HG02840 (cell line): ENCODE data around the gene ATXN2.

ENCODE experiments used
- ATAC-seq: cut with Tn5 transposase; IDR thresholded peaks from one replicate; pipeline ENCODE4 v1.9.1; 2021; ENCODE audit warnings: mild to moderate bottlenecking, moderate library complexity, moderate number of reproducible peaks; ENCODE audit not compliant: unreplicated experiment, low FRiP score

The ATXN2 gene

GRCh38 chr12:111443086-111443485 lies 156.0 kb downstream of the ATXN2 start:
- no peak for ATAC-seq

DNA sequence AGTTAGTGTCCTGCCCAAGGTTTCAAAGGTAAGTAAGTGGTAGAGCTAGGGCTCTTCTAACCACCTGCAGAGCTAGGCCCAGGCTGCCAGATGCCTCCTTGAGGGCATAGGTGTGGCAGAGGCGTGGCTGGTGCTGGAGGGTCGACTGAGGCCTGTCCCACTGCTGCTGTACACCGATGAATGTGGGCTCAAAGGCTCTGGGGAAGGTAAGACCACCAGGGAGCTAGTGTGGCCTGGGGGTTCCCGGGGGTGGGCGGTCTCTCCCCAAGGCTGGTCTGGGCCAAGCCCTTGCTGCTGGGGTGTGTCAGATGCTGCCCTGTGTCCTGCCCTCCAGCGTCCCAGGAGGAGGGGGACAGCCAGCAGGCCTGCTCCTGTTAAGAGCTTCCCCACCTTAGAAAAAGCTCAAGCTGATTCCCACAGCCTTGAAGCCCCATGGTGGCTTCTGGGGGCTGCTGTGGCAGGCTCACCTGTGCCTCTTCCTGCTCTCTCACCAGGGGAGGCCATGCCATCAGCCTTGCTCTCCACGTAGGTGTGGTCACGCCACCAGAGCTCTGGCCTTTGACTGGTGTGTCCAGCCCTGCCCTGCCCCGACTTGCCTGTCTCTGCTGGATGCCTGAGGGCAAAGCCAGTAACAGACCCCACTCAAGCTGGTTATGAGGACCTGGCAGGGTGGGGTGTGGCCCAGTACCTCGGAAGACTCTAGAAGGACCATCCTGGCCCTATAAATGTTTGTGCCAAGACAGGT lies 156.6 kb downstream of the ATXN2 start:
- ATAC-seq = no peak

DNA sequence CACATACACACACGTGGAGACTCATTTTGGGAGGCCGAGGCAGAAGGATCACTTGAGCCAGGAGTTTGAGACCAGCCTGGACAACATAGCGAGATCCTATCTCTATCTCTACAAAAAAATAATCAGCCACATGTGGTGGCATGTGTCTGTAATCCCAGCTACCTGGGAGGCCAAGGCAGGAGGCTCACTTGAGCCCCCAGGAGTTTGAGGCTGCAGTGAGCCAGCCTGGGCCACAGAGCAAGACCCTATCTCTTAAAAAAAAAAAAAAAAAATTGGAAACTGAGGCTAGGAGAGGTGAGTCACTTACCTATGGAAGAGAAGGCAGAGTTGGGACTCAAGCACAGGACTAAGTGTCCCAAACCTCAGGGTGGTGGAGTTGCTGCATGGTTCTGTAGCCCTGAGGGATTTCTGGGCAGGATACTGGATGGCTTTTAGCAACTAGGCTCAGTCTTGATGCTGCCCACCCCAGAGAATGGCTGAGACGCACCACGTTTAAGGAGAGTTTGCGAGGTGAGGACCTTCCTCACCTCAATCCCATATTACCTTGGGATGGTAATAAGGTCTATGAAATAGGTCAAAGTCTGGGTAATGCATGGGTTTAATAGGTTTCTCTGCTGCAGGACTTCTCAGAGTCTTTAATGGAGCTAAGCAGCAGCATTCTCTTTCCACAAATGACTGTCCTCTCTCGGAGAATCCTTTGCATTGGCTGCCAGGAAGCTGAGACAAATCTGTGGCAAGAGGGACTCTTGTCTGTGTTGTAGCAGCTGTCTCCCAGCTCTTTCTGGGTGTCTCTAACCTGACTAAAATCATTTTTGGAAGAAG lies 157.8 kb downstream of the ATXN2 start:
- no peak for ATAC-seq

- ATAC-seq = no peak
Observed at GRCh38 chr12:111440631-111441030, 158.5 kb downstream of the ATXN2 start.

- no peak for ATAC-seq
Observed at GRCh38 chr12:111440152-111440551, 159.0 kb downstream of the ATXN2 start.

DNA sequence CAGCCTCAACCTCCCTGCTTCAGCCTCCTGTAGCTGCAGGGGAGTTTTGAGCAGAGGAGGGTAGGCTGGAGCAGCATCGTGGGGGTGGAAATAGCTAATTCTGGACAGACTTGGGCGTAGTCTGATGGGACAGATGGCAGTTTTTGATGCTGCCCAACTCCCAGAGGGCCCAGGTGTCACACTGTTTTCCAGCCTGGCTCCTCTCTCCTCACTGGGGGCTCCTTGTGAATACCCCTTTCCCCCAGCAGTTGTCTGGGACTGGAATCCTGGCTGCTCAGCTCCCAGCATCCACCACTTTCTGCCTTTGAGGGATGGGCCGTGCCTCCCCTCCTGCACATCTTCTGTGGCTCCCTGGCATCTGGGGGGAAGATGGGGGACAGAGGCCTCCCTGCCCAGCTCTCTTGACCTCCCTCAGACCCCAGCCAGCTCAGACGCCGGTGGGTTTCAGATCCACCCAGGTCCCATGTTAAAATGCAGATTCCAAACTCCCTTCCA lies 159.4 kb downstream of the ATXN2 start:
- ATAC-seq = no peak

GRCh38 chr12:111438481-111438880 lies 160.6 kb downstream of the ATXN2 start:
- no peak for ATAC-seq

- no peak for ATAC-seq
Observed at GRCh38 chr12:111437816-111438454, 161.2 kb downstream of the ATXN2 start.

- no peak for ATAC-seq
Observed at GRCh38 chr12:111436811-111437210, 162.3 kb downstream of the ATXN2 start.

DNA sequence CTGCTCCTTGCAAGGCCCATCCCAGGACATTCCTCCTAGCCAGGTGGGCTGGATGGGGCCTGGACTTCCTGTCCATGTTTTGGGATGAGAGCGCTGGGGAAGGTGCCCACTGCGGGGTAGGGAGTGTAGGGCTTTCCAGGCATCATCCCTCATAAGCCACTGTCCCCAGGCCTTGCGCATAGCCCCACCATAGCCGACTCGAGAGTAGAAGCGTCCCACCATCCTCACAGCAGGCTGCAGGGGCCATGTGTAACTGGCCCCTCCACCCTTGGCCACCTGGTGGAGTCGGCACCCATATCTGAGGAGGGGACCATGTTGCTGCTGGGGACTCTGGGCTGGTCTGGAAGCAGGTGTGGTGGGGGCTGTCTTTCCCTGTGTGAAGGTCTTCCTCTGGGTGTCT lies 162.8 kb downstream of the ATXN2 start:
- no peak for ATAC-seq

- no peak for ATAC-seq
Observed at GRCh38 chr12:111435661-111436201, 163.4 kb downstream of the ATXN2 start.

DNA sequence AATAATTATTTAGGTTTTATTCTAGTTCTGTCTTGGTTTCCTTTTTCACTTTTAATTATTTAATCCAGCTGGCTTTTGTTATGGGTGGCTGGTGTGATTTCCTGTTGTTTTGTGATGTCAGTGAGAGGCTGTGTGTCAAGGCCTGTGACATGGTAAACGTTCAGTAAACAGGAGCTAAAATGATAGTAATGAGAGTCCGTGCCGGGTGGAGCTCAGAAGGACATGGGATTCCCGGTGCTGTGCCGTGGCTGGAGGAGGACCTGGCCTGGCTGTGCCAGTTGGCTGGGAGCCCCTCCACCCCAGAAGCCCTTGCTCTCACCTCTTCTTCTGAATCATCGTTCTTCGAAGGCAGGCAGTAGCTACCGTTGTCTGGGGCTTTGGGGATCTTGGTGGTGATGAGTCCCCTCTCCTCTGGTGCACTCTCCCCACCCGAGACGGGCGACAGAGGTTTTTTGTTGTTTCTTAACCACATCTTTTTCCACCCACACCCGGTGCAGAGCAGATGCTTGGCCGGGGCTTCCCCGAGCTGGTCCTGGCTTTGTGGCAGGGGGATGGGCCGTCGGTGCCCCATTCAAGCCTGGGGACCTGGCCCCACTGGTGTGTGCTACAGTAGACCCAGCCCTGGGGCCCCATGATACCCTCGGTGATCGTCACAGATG lies 164.3 kb downstream of the ATXN2 start:
- peak; percentile 53 for ATAC-seq

DNA sequence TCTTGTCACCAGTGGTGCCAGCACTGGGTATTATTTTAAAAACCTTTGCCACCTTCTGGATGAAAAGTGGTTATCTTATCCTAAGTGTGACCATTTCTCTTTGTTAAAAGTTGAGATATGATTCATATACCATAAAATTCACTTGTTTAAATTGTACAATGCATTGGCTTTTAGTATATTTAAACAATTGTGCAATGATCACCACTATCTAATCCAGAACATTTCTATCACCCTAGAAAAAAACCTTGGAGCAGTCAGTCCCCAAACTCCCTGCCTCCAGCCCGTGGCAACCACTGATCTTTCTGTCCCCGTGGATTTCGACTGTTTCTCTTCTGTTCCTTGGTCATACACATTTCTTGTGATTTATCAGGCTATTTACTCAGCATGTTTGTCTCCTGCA lies 165.1 kb downstream of the ATXN2 start:
- no peak for ATAC-seq

DNA sequence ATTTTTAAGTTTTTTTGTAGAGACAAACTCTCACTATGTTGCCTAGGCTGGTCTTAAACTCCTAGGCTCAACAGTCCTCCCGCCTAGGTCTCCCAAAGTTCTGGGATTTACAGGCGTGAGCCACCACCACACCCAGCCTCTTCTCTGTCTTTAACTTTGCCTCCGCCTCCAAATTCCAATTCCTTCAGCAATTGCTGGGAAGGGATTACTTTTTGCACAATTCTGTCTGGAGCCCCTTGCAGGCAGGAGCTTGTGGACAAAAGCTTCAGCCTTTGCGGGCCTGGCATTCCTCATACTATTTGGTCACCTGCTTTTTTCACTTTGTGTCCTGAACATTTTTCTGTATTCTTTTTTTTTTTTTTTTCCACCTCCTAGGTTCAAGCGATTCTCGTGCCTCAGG lies 167.3 kb downstream of the ATXN2 start:
- ATAC-seq = no peak

DNA sequence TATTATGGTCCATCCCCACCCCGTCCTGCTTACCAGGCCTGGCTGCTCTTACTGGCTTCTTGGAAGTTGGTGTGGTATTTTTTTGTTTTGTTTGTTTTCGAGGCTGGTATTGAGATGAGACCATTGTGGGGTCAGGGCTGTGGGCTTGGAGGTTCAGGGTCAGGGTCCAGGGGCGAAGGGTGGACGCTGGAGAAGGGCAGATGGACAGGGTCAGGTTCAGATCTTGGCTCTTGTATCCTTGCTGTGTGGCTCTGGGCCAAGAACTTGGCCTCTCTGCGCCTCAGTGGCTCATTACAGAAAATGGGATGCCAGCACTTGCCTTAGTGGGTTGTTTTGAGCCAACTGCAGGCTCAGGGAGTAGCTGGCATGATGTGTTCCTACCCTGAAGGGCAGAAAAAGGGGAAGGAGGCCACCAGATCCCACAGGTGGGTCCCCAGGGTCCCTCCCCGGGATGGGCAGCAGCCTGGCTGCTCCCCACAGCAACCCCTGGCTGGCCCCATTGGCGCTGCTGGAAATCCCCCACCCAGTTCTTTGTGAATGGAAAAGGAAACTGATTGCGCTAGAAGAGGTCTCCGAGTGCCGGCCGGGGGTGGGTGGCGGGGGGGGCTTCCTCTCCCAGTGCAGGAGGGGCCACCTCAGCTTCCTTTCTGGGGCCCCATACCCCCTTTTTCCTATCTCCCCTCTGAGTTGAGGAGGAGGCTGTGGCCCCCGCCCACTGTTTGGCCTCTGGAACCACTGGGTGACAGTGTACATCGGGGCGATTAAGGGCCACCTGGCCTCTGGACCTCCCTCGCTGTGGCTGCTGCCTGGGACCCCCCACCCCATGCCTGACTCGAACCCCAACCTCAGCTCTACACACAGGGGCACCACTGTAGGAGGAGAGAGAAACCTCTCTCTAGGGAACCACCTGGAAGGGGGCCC lies 168.4 kb downstream of the ATXN2 start:
- ATAC-seq = no peak

- ATAC-seq = no peak
Observed at GRCh38 chr12:111429828-111430432, 169.2 kb downstream of the ATXN2 start.

GRCh38 chr12:111428728-111429175 lies 170.4 kb downstream of the ATXN2 start:
- ATAC-seq = no peak

DNA sequence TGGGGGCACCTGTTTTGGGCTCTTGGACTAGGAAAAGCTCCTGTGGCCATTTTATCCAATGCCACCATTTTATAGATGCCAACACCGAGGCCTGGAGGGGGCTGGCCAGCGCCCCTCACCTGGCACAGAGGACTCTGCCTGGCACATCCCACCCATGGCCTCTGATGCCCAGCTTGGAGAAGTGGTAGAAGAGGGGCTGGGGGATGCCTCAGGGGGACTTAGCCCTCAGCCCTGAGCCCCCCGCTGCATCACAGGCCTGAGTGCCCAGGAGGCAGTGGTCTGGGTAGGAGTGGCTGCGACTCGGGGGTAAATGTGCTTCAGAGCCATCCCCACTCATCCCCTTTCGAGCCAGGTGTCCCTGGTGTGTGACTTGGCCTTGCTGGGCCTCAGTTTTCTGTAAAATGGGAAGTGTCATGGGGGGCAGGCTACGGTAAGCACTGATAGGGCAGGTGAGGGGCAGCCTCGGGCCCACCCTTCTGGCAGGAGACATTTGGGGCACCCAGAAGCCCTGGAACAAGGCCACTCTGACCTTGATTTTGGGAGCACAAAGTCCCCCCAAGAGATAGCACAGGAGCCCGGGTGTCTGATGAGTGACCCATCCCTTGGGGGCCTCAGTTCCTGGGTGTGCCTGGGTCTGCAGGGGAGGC lies 170.9 kb downstream of the ATXN2 start:
- ATAC-seq = no peak
